ENCODE results near the gene S100A12. TPM values are rescaled to one million over a fixed set of nuclear protein-coding genes. Genes with fewer than 3 reads are reported as not detected.

S100A12 gene
- total RNA-seq, 2 donors from 2014 or later, result 12.6 to 34.4 TPM

GRCh38 chr1:153397924-153398651 is 22.7 kb upstream of the S100A12 start:
- no peak for DNase-seq (ENCODE audit: low spot score)
- intact Hi-C loops (cut with DNase I), result no loop called here

- intact Hi-C loops (cut with DNase I), result no loop called here
These were observed 21.9 kb upstream of the S100A12 start for GRCh38 chr1:153397051-153397923.

GRCh38 chr1:153396461-153396860 is 21.0 kb upstream of the S100A12 start:
- no peak for DNase-seq (ENCODE audit: low spot score)
- intact Hi-C loops (cut with DNase I), result no loop called here

More at GRCh38 chr1:153397051-153397923, 21.9 kb upstream of the S100A12 start:
- DNase-seq (ENCODE audit: low spot score), result no peak

GRCh38 chr1:153395776-153396175 is 20.4 kb upstream of the S100A12 start:
- no peak for DNase-seq (ENCODE audit: low spot score)
- intact Hi-C loops (cut with DNase I), result no loop called here

GRCh38 chr1:153395136-153395685 is 19.8 kb upstream of the S100A12 start:
- DNase-seq (ENCODE audit: low spot score), result no peak
- intact Hi-C loops (cut with DNase I), result no loop called here

GRCh38 chr1:153394391-153394790 is 19.0 kb upstream of the S100A12 start:
- intact Hi-C loops (cut with DNase I), result no loop called here
- DNase-seq (ENCODE audit: low spot score), result no peak

GRCh38 chr1:153393926-153394325 is 18.5 kb upstream of the S100A12 start:
- no peak for DNase-seq (ENCODE audit: low spot score)
- intact Hi-C loops (cut with DNase I), result no loop called here

GRCh38 chr1:153392822-153393221 is 17.4 kb upstream of the S100A12 start:
- DNase-seq (ENCODE audit: low spot score), result no peak
- intact Hi-C loops (cut with DNase I), result no loop called here

- no peak for DNase-seq (ENCODE audit: low spot score)
- intact Hi-C loops (cut with DNase I), result no loop called here
These were observed 16.8 kb upstream of the S100A12 start for GRCh38 chr1:153392258-153392657.

- peak; percentile 92 for DNase-seq (ENCODE audit: low spot score)
- intact Hi-C loops (cut with DNase I), result no loop called here
These were observed 15.7 kb upstream of the S100A12 start, which contains the start of gene S100A8 for GRCh38 chr1:153390938-153391710. Gene S100A8 (minus strand): TSS chr1:153391073. CDS start chr1:153390535, 538 bp downstream.

- intact Hi-C loops (cut with DNase I), result no loop called here
- DNase-seq (ENCODE audit: low spot score), result no peak
These were observed 14.8 kb upstream of the S100A12 start for GRCh38 chr1:153389973-153390879.

- no peak for DNase-seq (ENCODE audit: low spot score)
- intact Hi-C loops (cut with DNase I), result no loop called here
These were observed 14.0 kb upstream of the S100A12 start for GRCh38 chr1:153389401-153389800.

GRCh38 chr1:153387785-153388184 is 12.4 kb upstream of the S100A12 start:
- DNase-seq (ENCODE audit: low spot score), result no peak
- intact Hi-C loops (cut with DNase I), result no loop called here

- no peak for DNase-seq (ENCODE audit: low spot score)
- intact Hi-C loops (cut with DNase I), result no loop called here
These were observed 11.6 kb upstream of the S100A12 start for GRCh38 chr1:153387001-153387400.

- intact Hi-C loops (cut with DNase I), result no loop called here
- DNase-seq (ENCODE audit: low spot score), result peak; percentile 88
These were observed 11.1 kb upstream of the S100A12 start for GRCh38 chr1:153386500-153386901.

- intact Hi-C loops (cut with DNase I), result no loop called here
- no peak for DNase-seq (ENCODE audit: low spot score)
These were observed 9.6 kb upstream of the S100A12 start for GRCh38 chr1:153384958-153385580.

- intact Hi-C loops (cut with DNase I), result no loop called here
- DNase-seq (ENCODE audit: low spot score), result no peak
These were observed 5.3 kb upstream of the S100A12 start for GRCh38 chr1:153380711-153381110.

- intact Hi-C loops (cut with DNase I), result no loop called here
- DNase-seq (ENCODE audit: low spot score), result no peak
These were observed 4.2 kb upstream of the S100A12 start for GRCh38 chr1:153379591-153379990.

All from posterior vena cava (tissue), 2 donors.